Fibroblast of skin of right quadriceps (primary cell): ENCODE data around the gene CTBP1.

Experiments
- DNase-seq: peaks from one replicate; pipeline ENCODE4 v3.0.0-alpha.2; 2013

The CTBP1 gene

DNA sequence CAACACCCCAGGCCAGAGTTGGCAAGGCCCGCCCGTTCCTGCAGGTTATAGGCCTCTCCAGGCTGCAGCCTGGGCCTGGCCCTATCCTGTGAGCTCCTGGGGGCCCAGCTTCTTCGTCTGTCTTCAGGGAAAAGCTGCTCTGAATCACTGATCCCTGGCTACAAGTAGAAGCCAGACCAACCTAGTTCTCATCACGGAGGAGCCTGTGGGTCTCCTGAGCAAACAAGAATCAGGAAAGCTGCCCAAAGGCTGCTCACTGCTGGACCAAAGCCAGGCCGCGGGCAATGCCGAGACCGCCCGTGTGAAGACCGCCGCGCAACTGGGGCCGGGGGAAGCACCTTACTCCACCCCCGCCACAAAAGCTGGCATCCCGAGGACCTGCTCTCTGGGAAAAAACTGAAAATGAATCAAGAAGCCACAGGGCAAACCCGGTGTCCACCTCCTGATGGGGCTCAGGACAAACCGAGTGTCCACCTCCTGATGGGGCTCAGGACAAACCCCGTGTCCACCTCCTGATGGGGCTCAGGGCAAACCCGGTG, 12.8 kb downstream of the CTBP1 start:
- DNase-seq, result no peak

GRCh38 chr4:1235381-1236102, 13.4 kb downstream of the CTBP1 start:
- DNase-seq, result no peak

DNA sequence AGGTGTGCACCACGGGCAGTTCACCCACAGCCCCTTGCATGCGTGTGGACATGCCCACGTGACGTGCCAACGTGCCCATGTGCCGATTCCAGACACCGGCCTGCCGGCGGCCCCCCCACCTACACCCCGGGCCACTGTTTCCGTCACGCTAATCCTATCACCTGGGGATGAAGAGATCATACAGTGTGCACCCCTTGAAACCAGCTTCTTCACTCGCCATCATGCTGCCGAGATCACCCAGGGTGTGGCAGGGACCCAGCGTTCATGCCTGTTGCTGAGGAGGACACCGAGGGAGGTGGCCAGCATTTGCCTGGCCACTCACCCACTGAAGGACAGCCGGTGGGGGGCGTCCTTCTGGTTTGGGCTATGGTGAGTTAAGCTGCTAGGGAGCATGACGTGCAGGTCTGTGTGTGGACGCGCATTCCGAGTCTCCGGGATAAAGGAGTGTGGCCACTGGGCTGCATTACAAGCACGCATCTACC, 14.1 kb downstream of the CTBP1 start:
- no peak for DNase-seq

GRCh38 chr4:1234309-1234695, 14.6 kb downstream of the CTBP1 start:
- DNase-seq, result no peak

- no peak for DNase-seq
Measured at GRCh38 chr4:1233641-1234308, 15.2 kb downstream of the CTBP1 start.

DNA sequence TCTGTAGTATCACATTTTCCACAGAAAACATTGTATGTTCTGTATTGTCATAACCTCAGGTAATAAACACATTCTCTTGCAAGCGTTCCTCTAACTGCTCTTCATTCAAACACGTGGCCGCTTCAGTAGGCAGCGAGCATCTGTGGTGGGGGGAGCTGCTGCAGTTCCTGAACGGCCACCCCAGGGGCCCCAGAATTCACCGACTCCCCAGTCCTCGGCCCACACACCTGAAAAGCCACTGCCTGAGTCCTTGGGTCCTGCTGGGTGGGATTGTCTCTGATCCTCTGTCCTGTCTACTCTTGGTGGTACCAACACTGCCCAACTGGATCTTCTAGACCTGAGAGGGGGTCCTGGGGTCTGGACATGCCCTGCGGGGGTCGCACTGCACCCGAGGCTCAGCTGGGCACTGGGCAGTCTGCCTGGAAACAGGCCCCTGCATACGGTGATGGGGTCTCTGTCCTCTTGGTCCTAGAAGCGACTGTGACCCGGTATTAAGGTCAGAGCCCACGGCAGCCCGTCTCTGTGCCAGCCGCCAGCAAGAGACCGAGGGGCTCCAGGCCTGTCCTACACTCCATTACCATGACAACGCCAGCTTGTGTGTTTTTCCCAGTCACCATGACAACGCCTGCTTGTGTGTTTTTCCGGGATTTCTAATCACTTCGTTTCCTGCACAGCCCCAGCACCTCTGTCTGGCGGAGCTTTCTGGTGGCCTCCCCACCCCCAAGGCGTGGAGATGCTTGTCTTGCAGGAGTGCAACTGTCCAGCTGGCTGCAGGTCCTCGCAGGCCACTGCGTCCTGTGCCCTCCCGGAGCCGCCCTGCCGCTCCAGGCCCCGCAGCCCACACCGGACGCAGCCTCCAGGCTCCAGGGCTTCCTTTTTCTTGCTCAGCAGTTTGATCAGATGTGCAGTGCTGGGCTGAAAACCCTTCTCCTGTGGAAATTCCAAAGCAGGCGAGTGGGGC, 16.0 kb downstream of the CTBP1 start:
- peak; percentile 16 for DNase-seq

- no peak for DNase-seq
Measured at GRCh38 chr4:1231637-1232360, 17.1 kb downstream of the CTBP1 start.

DNA sequence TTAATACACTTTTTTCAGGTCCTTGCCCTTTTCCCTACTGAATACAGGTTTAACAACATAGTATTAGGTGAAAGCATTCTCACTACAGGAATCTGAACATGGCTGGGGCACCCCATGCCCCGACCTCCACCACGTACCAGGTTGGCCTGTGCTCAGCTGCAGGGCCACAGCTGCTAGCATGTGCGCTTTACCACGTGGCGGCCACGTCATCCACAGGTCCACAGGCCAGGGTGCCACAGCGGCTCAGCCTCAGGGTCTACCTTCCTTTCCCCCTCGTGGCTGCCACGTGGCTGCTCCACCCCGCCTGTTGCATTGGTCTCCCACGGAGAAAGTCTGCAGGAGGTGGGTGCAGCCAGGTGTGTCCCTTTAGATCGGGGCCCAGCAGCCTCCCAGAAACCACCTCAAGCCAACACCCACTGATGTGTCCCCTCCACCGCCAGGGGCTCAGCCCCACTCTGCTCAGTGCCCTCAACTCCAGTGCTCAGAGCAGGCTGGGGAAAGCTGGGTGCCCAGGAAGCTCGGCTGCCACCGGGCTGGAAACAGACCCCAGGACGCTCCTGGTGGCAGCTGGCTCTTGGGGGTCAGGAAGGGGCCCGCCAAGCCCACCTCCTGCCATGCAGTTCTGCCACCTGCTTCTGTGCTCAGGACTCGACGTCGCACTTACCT, 17.8 kb downstream of the CTBP1 start:
- DNase-seq, result no peak

DNA sequence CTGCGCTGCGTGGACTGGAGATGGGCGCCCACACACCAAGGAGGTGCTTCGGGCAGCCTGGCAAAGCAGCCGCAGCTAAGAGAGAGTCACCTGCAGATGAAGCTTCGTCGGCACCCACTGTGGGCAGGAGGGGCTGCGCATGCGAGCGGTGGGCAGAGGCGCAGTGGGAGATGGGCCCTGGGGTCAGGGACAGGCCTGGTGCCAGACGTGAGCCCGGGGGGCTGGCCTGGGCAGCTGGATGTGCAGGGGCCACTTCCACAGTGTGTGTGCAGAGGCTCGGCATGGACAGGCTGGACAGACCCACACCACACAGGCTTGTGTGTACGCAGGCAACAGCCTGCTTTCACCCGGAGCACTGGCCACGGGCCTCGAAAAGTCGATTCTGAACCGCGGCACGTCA, 18.6 kb downstream of the CTBP1 start:
- DNase-seq, result no peak

GRCh38 chr4:1229117-1229849, 19.6 kb downstream of the CTBP1 start:
- DNase-seq, result no peak

- no peak for DNase-seq
Measured at GRCh38 chr4:1227816-1228215, 21.1 kb downstream of the CTBP1 start.

DNA sequence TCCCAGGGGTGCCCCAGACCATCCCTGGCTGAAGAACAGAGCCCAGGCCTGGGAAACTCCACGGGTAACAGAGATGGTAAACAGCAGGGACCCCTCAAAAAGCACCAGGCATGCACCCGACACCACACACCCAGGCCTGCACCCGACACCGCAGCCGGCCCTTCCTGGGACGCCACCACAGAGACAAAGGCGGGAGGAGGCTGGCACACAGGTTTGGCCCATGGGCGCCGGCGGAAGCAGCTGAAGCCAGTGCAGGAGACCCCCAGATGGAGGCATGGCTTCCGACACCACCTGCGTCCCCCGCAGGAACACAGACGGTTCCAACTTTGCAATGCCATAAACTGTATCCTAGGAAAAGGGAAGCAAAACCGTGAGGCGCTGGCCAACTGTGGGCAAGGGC, 22.3 kb downstream of the CTBP1 start:
- DNase-seq, result no peak

DNA sequence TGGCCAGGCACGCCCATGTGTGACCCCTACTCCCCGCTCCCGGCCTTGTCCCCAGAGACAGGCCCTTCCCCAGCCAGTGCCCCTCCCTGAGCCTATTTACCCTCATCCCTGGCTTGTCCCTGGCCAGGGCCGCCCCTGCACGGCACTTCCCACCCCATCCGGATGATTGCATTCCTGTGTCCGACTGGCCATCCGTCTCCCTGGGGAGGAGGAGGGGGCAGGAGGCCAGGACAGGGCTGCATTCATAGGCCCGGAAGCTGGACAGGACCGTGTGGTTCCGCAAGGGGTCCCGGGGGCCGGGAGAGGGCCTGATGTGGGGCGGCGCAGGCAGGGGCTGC, 22.8 kb downstream of the CTBP1 start:
- DNase-seq, result no peak

- DNase-seq, result no peak
Measured at GRCh38 chr4:1225272-1226143, 23.4 kb downstream of the CTBP1 start.

- DNase-seq, result no peak
Measured at GRCh38 chr4:1223841-1224809, 24.8 kb downstream of the CTBP1 start.

- DNase-seq, result no peak
Measured at GRCh38 chr4:1222938-1223690, 25.8 kb downstream of the CTBP1 start.

- DNase-seq, result no peak
Measured at GRCh38 chr4:1222036-1222789, 26.7 kb downstream of the CTBP1 start.
